Esophagus squamous epithelium (tissue), 5 donors: ENCODE measurements around the gene RAB3GAP1. TPM values are rescaled to one million over a fixed set of nuclear protein-coding genes. Genes with fewer than 3 reads are reported as not detected.
A peak's percentile ranks its signal among the peaks of the same experiment; 100 is the strongest.

Experiments used
- DNase-seq: peaks from one replicate; lab custom pipeline; 2025; lab: John Stamatoyannopoulos, UW
- H3K27ac ChIP-seq, 4 donors: fragments of 200-600 bp; sonication (generic); one replicate each; pipeline ENCODE4 v1.5.1; 2016 to 2019; ENCODE audit warnings: mild to moderate bottlenecking in 1 of 4
- H3K27me3 ChIP-seq, 4 donors: fragments of 200-600 bp; sonication (generic); 1 replicate in 3 of 4; 2 replicates in 1 of 4; pipeline versions ENCODE4 v1.5.1 to v1.6.0; 2017 to 2021; ENCODE audit warnings: antibody characterized with exemption in 1 of 4
- H3K36me3 ChIP-seq, 3 donors: fragments of 200-600 bp; sonication (generic); one replicate each; pipeline ENCODE4 v1.5.1; 2016 to 2019
- H3K4me1 ChIP-seq, 3 donors: fragments of 200-600 bp; sonication (generic); one replicate each; pipeline ENCODE4 v1.5.1; 2017 to 2019
- H3K4me3 ChIP-seq, 4 donors: fragments of 200-600 bp; sonication (generic); 1 replicate in 3 of 4; 2 replicates in 1 of 4; pipeline ENCODE4 v1.5.1; 2016 to 2019; ENCODE audit warnings: mild to moderate bottlenecking in 2 of 4, moderate library complexity in 1 of 4
- H3K9me3 ChIP-seq, 3 donors: fragments of 200-600 bp; sonication (generic); one replicate each; pipeline ENCODE4 v1.5.1; 2016 to 2019
- CTCF ChIP-seq, 6 experiments: fragments of 450-650 bp in 4 of 6; fragments of 200-600 bp in 2 of 6; sonication (generic) in 2 of 6; IDR thresholded peaks; one replicate each; pipeline ENCODE4 v1.5.1; 2016 to 2019; ENCODE audit warnings: antibody characterized with exemption in 6 of 6, mild to moderate bottlenecking in 4 of 6, moderate library complexity in 4 of 6
- POLR2A ChIP-seq, 4 donors: fragments of 450-650 bp; IDR thresholded peaks; one replicate each; pipeline ENCODE4 v1.6.1; 2017; ENCODE audit warnings: antibody characterized with exemption in 4 of 4, mild to moderate bottlenecking in 4 of 4, moderate library complexity in 3 of 4
- WGBS, 2 donors: methylation state at CpG; one replicate each; pipeline ENCODE4 v1.1.5; 2018; 5-methylcytosine and 5-hydroxymethylcytosine counted together
- intact Hi-C: fragments of 100-400 bp; cut with DNase I; formaldehyde crosslinking; loops from one replicate; pipeline ENCODE4 v1.15.0; 2022
- total RNA-seq, 4 donors: library from RNA; depleted of rRNA; stranded (reverse); fragments of >200 nt; gene quantifications; one replicate each; pipeline ENCODE4 v1.1.0, GENCODE V29; 2016
- donor health status: DM: yes; HTN: yes; CAD: no.

The RAB3GAP1 gene
- total RNA-seq, 4 donors from 2014 or later, result 25.5 to 49.4 (median 35.1) TPM

DNA sequence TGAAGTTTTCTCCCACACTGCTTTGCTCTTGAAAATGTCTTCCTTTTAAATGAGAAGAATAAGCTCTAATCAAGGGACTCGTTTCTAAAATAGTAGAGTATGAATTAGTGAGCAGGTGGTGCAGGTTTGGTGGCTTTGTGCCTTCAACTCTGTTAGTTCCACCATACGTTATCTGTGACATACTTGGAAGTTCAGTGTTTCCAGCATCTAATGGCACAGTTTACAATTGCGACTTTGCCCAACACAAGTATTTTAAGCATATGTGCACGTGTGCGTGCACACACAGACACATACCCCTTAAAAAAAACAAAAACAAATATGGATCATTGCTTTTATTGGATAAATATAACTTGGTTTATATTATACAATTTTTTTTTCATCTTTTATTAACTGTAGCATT, 111.8 kb downstream of the RAB3GAP1 start:
- H3K27ac ChIP-seq, result no peak overlapping the region
- peaks cover 11 to 89% (median 19%) of the 10 kb centered on the region in 3 donors for H3K36me3 ChIP-seq
- no peak for DNase-seq
- no peak overlapping the region for H3K4me3 ChIP-seq
- TF ChIP-seq CTCF (IDR thresholded peaks at IDR 0.05), result no peak
- no peak for TF ChIP-seq POLR2A (IDR thresholded peaks at IDR 0.05)
- no peaks in the 10 kb centered on the region for H3K27me3 ChIP-seq
- 88 to 93% methylated on average over 5 of the region's 5 CpGs for WGBS, 2 donors
- intact Hi-C loops, result no loop called here
- H3K9me3 ChIP-seq, result no peaks in the 10 kb centered on the region
- no peaks in the 10 kb centered on the region for H3K4me1 ChIP-seq

GRCh38 chr2:135164431-135164830, 112.3 kb downstream of the RAB3GAP1 start:
- TF ChIP-seq POLR2A (IDR thresholded peaks at IDR 0.05), result no peak
- no peak for TF ChIP-seq CTCF (IDR thresholded peaks at IDR 0.05)
- intact Hi-C loops, result no loop called here

DNA sequence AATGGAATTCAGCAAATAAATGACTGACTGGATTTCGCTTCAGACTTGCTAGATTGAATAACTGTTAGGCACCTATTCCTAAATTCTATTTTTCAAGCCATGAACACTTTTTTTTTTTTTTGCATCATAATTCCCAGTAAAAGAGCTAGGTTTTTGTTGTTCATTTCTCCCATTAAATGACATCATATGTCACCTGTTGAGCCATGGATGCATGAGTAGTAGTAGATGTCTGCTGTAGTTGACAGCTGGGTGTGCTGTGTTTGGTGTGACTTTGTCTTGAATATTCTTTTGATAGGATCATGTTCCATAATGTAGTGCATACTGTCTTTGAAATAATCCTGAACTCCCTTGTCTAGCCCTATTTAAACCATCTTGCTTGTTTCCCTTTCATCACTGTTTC, 115.2 kb downstream of the RAB3GAP1 start:
- H3K4me3 ChIP-seq, result no peak overlapping the region
- 94 to 97% methylated on average over 1 of the region's 1 CpG for WGBS, 2 donors
- H3K36me3 ChIP-seq, result peaks cover 11 to 100% (median 20%) of the 10 kb centered on the region in 3 donors
- no peaks in the 10 kb centered on the region for H3K9me3 ChIP-seq
- DNase-seq, result no peak
- H3K27me3 ChIP-seq, result no peaks in the 10 kb centered on the region
- intact Hi-C loops, result no loop called here
- no peaks in the 10 kb centered on the region for H3K4me1 ChIP-seq
- no peak for TF ChIP-seq CTCF (IDR thresholded peaks at IDR 0.05)
- TF ChIP-seq POLR2A (IDR thresholded peaks at IDR 0.05), result no peak
- H3K27ac ChIP-seq, result no peak overlapping the region

More at GRCh38 chr2:135164431-135164830, 112.3 kb downstream of the RAB3GAP1 start:
- H3K9me3 ChIP-seq, result no peaks in the 10 kb centered on the region
- no peak overlapping the region for H3K4me3 ChIP-seq
- peaks cover 11 to 89% (median 20%) of the 10 kb centered on the region in 3 donors for H3K36me3 ChIP-seq
- DNase-seq, result no peak
- no peaks in the 10 kb centered on the region for H3K27me3 ChIP-seq
- WGBS, 2 donors, result 47 to 81% methylated on average over 2 to 3 of the region's 3 CpGs
- H3K4me1 ChIP-seq, result no peaks in the 10 kb centered on the region
- H3K27ac ChIP-seq, result no peak overlapping the region

DNA sequence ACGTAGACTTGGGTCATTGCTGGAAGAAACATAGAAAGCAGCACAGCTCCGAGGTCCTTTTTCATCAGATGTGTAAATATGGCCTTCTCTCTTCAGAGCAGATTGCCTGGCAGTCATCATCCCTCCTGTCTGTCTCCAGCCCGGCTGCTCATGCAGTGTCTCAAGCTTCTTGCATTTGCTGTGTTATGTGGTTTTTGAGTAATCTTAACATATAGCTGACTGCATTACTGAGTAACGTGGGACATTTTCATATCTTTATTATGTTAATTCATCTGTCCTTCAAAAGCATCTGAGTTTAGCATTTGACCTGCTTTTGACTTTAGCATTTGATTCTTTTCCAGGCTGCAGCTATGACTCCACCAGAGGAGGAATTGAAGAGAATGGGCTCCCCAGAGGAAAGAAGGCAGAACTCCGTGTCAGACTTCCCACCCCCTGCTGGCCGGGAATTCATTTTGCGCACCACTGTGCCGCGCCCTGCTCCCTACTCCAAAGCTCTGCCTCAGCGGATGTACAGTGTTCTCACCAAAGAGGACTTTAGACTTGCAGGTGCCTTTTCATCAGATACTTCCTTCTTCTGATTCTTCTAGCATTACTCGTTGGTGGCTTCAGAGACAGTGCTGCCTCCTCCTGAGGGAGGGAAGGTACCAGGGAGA, 116.2 kb downstream of the RAB3GAP1 start:
- H3K27ac ChIP-seq, result no peak overlapping the region
- no peaks in the 10 kb centered on the region for H3K9me3 ChIP-seq
- WGBS, 2 donors, result 91 to 93% methylated on average over 10 to 11 of the region's 11 CpGs
- no peak overlapping the region for H3K4me3 ChIP-seq
- no peaks in the 10 kb centered on the region for H3K4me1 ChIP-seq
- peaks cover 11 to 99% (median 17%) of the 10 kb centered on the region in 3 donors for H3K36me3 ChIP-seq
- TF ChIP-seq CTCF (IDR thresholded peaks at IDR 0.05), result peak in 1 of 6 experiments; percentile 4
- no peak for TF ChIP-seq POLR2A (IDR thresholded peaks at IDR 0.05)
- no peaks in the 10 kb centered on the region for H3K27me3 ChIP-seq
- intact Hi-C loops, result no loop called here
- DNase-seq, result no peak

- H3K36me3 ChIP-seq, result peaks cover 5 to 99% (median 14%) of the 10 kb centered on the region in 3 donors
- no peak for TF ChIP-seq CTCF (IDR thresholded peaks at IDR 0.05)
- TF ChIP-seq POLR2A (IDR thresholded peaks at IDR 0.05), result no peak
- WGBS, 2 donors, result 89% methylated on average over 11 of the region's 11 CpGs
Measured at GRCh38 chr2:135169900-135170753, 118.0 kb downstream of the RAB3GAP1 start.

More at GRCh38 chr2:135169900-135170753, 118.0 kb downstream of the RAB3GAP1 start:
- Histone ChIP-seq H3K27me3 (no peaks in the 10 kb centered on the region), H3K27ac (no peak overlapping the region), H3K4me1 (no peaks in the 10 kb centered on the region), H3K9me3 (no peaks in the 10 kb centered on the region), H3K4me3 (no peak overlapping the region)
- intact Hi-C loops, result no loop called here
- no peak for DNase-seq
